Hepatocyte (in vitro differentiated cells): ENCODE results near the gene CBLL2. TPM values are rescaled to one million over a fixed set of nuclear protein-coding genes. Genes with fewer than 3 reads are reported as not detected.
"Not testable (repeated sequence)": the region's sequence is repeated elsewhere in the genome, so short reads cannot be mapped to it uniquely, and the experiment has no call there.

Source experiments
- DNase-seq: peaks from one replicate; pipeline ENCODE4 v3.0.0-alpha.2; 2016; ENCODE audit warnings: low spot score
- H2AFZ ChIP-seq: fragments of 200-600 bp; sonication (generic); 2 replicates; pipeline ENCODE4 v1.6.0; 2016; ENCODE audit warnings: antibody characterized with exemption, mild to moderate bottlenecking
- H3K27ac ChIP-seq: fragments of 200-600 bp; sonication (generic); 2 replicates; pipeline ENCODE4 v1.5.1; 2016; ENCODE audit warnings: mild to moderate bottlenecking
- H3K27me3 ChIP-seq: fragments of 200-600 bp; sonication (generic); 2 replicates; pipeline ENCODE4 v1.6.1; 2016
- H3K36me3 ChIP-seq: fragments of 200-600 bp; sonication (generic); replicated peaks from 2 replicates; pipeline ENCODE4 v1.5.1; 2016; ENCODE audit warnings: low read depth; ENCODE audit not compliant: insufficient read depth
- H3K4me1 ChIP-seq: fragments of 200-600 bp; sonication (generic); 2 replicates; pipeline ENCODE4 v1.5.1; 2016; ENCODE audit warnings: mild to moderate bottlenecking, moderate library complexity; ENCODE audit not compliant: insufficient read depth
- H3K4me2 ChIP-seq: fragments of 200-600 bp; sonication (generic); 2 replicates; pipeline ENCODE4 v1.6.0; 2016
- H3K4me3 ChIP-seq: fragments of 200-600 bp; sonication (generic); 2 replicates; pipeline ENCODE4 v1.5.1; 2016; ENCODE audit warnings: mild to moderate bottlenecking
- H3K79me2 ChIP-seq: fragments of 200-600 bp; sonication (generic); 2 replicates; pipeline ENCODE4 v1.6.0; 2017; ENCODE audit warnings: mild to moderate bottlenecking
- H3K9me2 ChIP-seq: fragments of 200-600 bp; sonication (generic); replicated peaks from 2 replicates; pipeline ENCODE4 v1.6.0; 2017; ENCODE audit warnings: mild to moderate bottlenecking; ENCODE audit not compliant: insufficient read depth
- H3K9me3 ChIP-seq: fragments of 200-600 bp; sonication (generic); 2 replicates; pipeline ENCODE4 v1.5.1; 2016; ENCODE audit warnings: low read depth, mild to moderate bottlenecking
- H4K20me1 ChIP-seq: fragments of 200-600 bp; sonication (generic); 2 replicates; pipeline ENCODE4 v1.6.0; 2016; ENCODE audit warnings: mild to moderate bottlenecking; ENCODE audit not compliant: insufficient read depth, poor library complexity, severe bottlenecking
- EZH2 ChIP-seq: fragments of 200-600 bp; sonication (generic); IDR thresholded peaks from 2 replicates; pipeline ENCODE4 v1.6.1; 2016; ENCODE audit warnings: antibody characterized with exemption, mild to moderate bottlenecking, borderline replicate concordance
- EZH2phosphoT487 ChIP-seq: fragments of 200-600 bp; sonication (generic); IDR thresholded peaks from one replicate; pipeline ENCODE4 v1.6.1; 2018; ENCODE audit warnings: antibody characterized with exemption, mild to moderate bottlenecking, low read depth, moderate library complexity; ENCODE audit not compliant: unreplicated experiment, severe bottlenecking
- WGBS: methylation state at CpG from one replicate; pipeline ENCODE4 v1.1.6; 2016; ENCODE audit warnings: low lambda C conversion rate; ENCODE audit errors: missing lambda C conversion rate; 5-methylcytosine and 5-hydroxymethylcytosine counted together
- polyA plus RNA-seq: library from polyadenylated mRNA; unstranded; fragments of >200 nt; fragmentation: Nextera tagmentation; extraction: Ambion mirVana; gene quantifications from 2 replicates; pipeline ENCODE4 v1.2.1, GENCODE V29; 2016
- total RNA-seq: library from RNA; depleted of rRNA; stranded (reverse); fragments of >200 nt; gene quantifications from 2 replicates; pipeline ENCODE4 v1.2.3, GENCODE V29; 2014
- TF ChIP-seq, protein P1 (sequence below): fragments of 200-600 bp; sonication (generic); IDR thresholded peaks from 2 replicates; pipeline ENCODE4 v1.5.1; 2016; ENCODE audit warnings: antibody characterized with exemption, mild to moderate bottlenecking; ENCODE audit not compliant: poor library complexity

CBLL2 gene
- total and polyA plus RNA-seq, 2 experiments from 2014 or later, result not detected

DNA sequence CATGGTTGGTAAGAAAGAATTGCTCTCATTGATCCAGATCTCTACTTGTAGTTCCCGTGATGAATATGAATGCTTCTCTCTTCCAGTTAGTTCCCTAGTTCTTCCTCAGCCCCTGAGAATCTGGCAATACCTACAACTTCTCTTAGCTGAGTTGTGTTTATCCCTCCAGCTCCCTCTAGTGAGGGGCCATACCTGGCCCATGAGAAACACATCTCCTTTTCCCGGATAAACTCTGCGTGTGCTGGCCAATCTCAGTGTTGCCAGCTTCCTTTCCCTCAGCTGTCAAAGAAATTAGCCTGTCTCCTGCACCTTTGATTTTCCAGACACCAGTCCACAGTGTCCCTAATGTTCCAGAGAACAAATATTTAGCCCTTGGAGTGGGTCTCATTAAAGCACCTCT, 5.7 kb downstream of the CBLL2 start:
- H2AFZ ChIP-seq, result no peak overlapping the region
- TF ChIP-seq EZH2phosphoT487 (no peak), EZH2 (no peak)
- TF ChIP-seq, protein P1, sequence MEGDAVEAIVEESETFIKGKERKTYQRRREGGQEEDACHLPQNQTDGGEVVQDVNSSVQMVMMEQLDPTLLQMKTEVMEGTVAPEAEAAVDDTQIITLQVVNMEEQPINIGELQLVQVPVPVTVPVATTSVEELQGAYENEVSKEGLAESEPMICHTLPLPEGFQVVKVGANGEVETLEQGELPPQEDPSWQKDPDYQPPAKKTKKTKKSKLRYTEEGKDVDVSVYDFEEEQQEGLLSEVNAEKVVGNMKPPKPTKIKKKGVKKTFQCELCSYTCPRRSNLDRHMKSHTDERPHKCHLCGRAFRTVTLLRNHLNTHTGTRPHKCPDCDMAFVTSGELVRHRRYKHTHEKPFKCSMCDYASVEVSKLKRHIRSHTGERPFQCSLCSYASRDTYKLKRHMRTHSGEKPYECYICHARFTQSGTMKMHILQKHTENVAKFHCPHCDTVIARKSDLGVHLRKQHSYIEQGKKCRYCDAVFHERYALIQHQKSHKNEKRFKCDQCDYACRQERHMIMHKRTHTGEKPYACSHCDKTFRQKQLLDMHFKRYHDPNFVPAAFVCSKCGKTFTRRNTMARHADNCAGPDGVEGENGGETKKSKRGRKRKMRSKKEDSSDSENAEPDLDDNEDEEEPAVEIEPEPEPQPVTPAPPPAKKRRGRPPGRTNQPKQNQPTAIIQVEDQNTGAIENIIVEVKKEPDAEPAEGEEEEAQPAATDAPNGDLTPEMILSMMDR, result no peak
- no peak for DNase-seq
- H3K4me1 ChIP-seq, result no peaks in the 10 kb centered on the region
- no peaks in the 10 kb centered on the region for H3K36me3 ChIP-seq
- no peaks in the 10 kb centered on the region for H3K9me3 ChIP-seq
- no peaks in the 10 kb centered on the region for H3K79me2 ChIP-seq
- no peaks in the 10 kb centered on the region for H3K27me3 ChIP-seq
- no peak overlapping the region for H3K4me3 ChIP-seq
- H3K27ac ChIP-seq, result no peak overlapping the region
- WGBS, result 59% methylated on average over 3 of the region's 3 CpGs
- H4K20me1 ChIP-seq, result no peaks in the 10 kb centered on the region
- H3K4me2 ChIP-seq, result no peak overlapping the region
- H3K9me2 ChIP-seq, result no peaks in the 10 kb centered on the region

DNA sequence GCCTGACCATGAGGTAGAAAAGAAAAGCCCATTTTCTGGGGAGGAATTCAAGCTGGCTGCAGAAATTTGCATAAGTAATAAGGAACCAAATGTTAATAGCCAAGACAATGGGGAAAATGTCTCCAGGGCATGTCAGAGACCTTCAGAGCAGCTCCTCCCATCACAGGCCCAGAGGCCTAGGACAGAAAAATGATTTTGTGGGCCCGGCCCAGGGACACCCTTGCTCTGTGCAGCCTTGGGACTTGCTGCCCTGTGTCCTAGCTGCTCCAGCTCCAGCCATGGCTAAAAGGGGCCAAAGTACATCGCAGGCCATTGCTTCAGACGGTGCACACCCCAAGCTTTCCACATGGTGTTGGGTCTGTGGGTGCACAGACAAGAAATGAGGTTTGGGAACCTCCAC, 16.5 kb downstream of the CBLL2 start:
- H4K20me1 ChIP-seq, H3K9me2 ChIP-seq, H3K79me2 ChIP-seq, H3K4me2 ChIP-seq, H3K27ac ChIP-seq, H3K27me3 ChIP-seq, DNase-seq, H3K4me3 ChIP-seq, H3K36me3 ChIP-seq, H3K9me3 ChIP-seq, H3K4me1 ChIP-seq, H2AFZ ChIP-seq: not testable (repeated sequence)
- WGBS, result 70% methylated on average over 3 of the region's 3 CpGs

DNA sequence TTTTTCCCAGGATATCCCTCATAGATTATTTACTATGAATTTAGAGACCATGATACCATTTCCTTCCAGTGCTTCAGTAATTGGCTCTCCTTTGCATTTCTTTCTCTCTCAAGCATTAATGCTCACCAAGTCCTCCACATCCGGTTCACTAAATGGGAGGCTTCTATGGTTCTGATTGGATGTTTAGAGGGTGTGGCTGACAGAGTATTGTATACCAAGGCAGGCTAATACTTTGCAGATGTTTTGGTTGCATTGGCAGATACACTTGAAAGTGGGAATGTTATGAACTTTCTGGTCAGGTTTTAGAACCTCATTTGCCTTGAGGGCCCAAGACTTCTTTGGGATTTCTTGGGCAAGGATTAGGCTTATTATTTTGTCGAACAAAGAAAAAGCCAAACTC, 24.2 kb downstream of the CBLL2 start:
- H3K4me1 ChIP-seq, result no peaks in the 10 kb centered on the region
- no peak for TF ChIP-seq EZH2
- TF ChIP-seq EZH2phosphoT487, result no peak
- TF ChIP-seq, protein P1, result no peak
- no peaks in the 10 kb centered on the region for H3K9me2 ChIP-seq
- H3K36me3 ChIP-seq, result no peaks in the 10 kb centered on the region
- H3K9me3 ChIP-seq, result no peaks in the 10 kb centered on the region
- no peak overlapping the region for H2AFZ ChIP-seq
- no peak overlapping the region for H3K4me2 ChIP-seq
- H4K20me1 ChIP-seq, result no peaks in the 10 kb centered on the region
- 82% methylated on average over 2 of the region's 2 CpGs for WGBS
- no peaks in the 10 kb centered on the region for H3K79me2 ChIP-seq
- no peak for DNase-seq
- no peak overlapping the region for H3K27ac ChIP-seq
- no peak overlapping the region for H3K4me3 ChIP-seq
- no peaks in the 10 kb centered on the region for H3K27me3 ChIP-seq

DNA sequence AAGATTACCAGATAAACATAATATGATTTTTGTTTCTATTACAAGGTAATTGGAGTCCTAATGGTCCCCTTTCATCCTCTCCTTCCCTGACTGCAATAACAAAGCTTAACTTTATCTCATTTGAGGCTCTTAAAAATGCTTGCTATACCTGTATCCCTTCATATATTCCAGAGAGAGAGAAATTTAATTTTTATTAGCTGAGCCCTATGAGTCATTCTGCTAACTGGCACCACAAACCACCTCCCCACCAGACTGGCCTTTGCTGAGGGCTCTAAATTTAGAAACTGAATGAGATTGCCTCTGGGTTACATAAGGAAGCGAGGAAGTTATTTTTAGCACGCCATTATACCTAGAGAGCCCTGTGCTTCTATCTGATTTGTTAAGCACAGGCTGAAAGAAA, 27.4 kb downstream of the CBLL2 start:
- H3K9me3 ChIP-seq, result no peaks in the 10 kb centered on the region
- no peak for TF ChIP-seq EZH2
- TF ChIP-seq, protein P1, result no peak
- TF ChIP-seq EZH2phosphoT487, result no peak
- no peaks in the 10 kb centered on the region for H3K9me2 ChIP-seq
- H4K20me1 ChIP-seq, result no peaks in the 10 kb centered on the region
- no peaks in the 10 kb centered on the region for H3K4me1 ChIP-seq
- H3K4me2 ChIP-seq, result peak overlapping the region; percentile 36
- no peaks in the 10 kb centered on the region for H3K27me3 ChIP-seq
- no peaks in the 10 kb centered on the region for H3K79me2 ChIP-seq
- H3K36me3 ChIP-seq, result no peaks in the 10 kb centered on the region
- H2AFZ ChIP-seq, result no peak overlapping the region
- peak; percentile 31 for DNase-seq
- WGBS, result 13% methylated on average over 2 of the region's 2 CpGs
- no peak overlapping the region for H3K27ac ChIP-seq
- H3K4me3 ChIP-seq, result no peak overlapping the region
